ENCODE measurements around the gene TRAPPC3L.

DNA sequence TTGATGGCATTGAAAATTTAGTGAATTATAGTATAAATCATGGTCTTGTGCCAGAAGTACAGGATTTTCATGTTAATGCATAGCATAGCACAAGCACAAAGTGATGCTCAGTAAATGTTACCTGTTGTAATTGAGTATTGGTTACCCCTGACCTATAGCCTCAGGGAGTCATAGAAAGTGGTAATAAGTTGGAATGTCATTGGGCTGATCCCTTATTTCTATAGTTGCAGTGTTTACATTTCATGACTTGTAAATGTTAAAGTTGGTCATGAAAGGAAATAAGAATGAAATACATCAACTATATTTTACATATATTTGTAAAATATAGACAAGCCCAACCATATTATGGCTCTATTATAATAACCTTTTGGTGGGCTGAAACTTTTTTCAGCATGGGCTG lies 32.9 kb upstream of the TRAPPC3L start:
- TF ChIP-seq, protein P1, sequence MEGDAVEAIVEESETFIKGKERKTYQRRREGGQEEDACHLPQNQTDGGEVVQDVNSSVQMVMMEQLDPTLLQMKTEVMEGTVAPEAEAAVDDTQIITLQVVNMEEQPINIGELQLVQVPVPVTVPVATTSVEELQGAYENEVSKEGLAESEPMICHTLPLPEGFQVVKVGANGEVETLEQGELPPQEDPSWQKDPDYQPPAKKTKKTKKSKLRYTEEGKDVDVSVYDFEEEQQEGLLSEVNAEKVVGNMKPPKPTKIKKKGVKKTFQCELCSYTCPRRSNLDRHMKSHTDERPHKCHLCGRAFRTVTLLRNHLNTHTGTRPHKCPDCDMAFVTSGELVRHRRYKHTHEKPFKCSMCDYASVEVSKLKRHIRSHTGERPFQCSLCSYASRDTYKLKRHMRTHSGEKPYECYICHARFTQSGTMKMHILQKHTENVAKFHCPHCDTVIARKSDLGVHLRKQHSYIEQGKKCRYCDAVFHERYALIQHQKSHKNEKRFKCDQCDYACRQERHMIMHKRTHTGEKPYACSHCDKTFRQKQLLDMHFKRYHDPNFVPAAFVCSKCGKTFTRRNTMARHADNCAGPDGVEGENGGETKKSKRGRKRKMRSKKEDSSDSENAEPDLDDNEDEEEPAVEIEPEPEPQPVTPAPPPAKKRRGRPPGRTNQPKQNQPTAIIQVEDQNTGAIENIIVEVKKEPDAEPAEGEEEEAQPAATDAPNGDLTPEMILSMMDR (IDR thresholded peaks at IDR 0.05) = no peak
- TF ChIP-seq POLR2A (IDR thresholded peaks at IDR 0.05) = no peak

All from body of pancreas (tissue), 4 donors.